ENCODE results near the gene FBXW8. TPM values are rescaled to one million over a fixed set of nuclear protein-coding genes. Genes with fewer than 3 reads are reported as not detected.

FBXW8 gene
- total RNA-seq, 4 donors from 2014 or later, result 7.8 to 29.9 (median 10.3) TPM

DNA sequence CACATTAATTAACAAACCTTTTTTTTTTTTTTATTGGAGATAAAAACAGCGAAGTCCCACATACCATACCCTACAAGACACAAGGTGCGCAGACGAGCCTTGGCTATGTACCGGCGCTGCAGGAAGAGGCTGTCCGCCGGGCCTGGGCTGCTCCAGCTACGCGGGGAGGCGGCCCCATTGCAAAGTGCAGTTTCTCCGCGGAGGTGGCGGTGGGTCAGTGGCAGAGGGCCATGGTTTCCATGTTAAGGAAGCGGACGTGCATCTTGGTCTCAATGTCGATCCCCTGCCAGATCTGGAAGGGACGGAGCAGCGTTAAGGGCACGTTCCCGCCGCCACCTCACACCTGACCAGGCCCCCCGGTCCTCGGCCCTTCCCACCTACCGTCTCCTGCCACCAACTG is 128.2 kb downstream of the FBXW8 start:
- intact Hi-C loops (cut with DNase I; ENCODE audit: low total_unique reads), result loop anchor here (5.0 kb wide), 1 partner anchor 1943 kb away; the partner anchor contains the start of gene SRRM4
- 92% methylated on average over 24 of the region's 24 CpGs; no CpG with 5 or more reads in 1 of the 2 donors for WGBS, 2 donors (ENCODE audit: low coverage in 1 of 2)
- peaks cover 13% of the 10 kb centered on the region for H3K27me3 ChIP-seq

DNA sequence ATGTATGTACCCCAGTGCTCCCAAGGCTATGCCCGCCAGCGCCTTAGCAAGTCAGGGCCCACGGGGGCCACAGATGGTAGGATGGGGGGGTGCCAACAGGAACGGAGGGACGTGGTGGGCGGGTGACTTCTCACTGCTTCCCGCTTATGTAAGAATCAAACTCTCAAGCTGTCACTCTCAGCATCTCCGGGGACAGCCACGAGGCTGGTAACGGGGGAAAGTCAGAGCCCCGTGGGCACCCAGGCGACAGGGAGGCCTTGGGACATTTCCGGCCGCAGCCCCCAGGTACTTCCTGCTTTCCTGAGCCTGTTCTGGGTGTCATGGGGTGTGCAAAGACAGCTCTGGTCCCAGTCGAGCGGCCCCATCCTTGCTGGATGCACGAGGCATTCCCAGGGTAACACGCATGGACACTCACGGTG is 129.2 kb downstream of the FBXW8 start:
- Histone ChIP-seq H3K4me3 (no peak overlapping the region), H3K27me3 (peaks cover 18% of the 10 kb centered on the region), H3K9me3 (no peaks in the 10 kb centered on the region), H3K4me1 (no peaks in the 10 kb centered on the region), H3K36me3 (no peaks in the 10 kb centered on the region), H3K27ac (no peak overlapping the region)
- TF ChIP-seq POLR2AphosphoS5 (IDR thresholded peaks at IDR 0.05), result no peak
- in situ Hi-C loops (cut with MboI; ENCODE audit: low pct_ligation_motif_present in 1 of 4, low pct_unique_long_range_greater_than_20kb in 1 of 4, low sequenced_read_pairs in 3 of 4) (no loop called here), intact Hi-C loops (cut with DNase I; ENCODE audit: low total_unique reads) (loop anchor here (5.0 kb wide), 1 partner anchor 1942 kb away; the partner anchor contains the start of gene SRRM4)
- 90% methylated on average over 19 of the region's 19 CpGs; no CpG with 5 or more reads in 1 of the 2 donors for WGBS, 2 donors (ENCODE audit: low coverage in 1 of 2)
- no peak for DNase-seq

More for the DNA sequence above, 128.2 kb downstream of the FBXW8 start:
- no peaks in the 10 kb centered on the region for H3K9me3 ChIP-seq
- in situ Hi-C loops (cut with MboI; ENCODE audit: low pct_ligation_motif_present in 1 of 4, low pct_unique_long_range_greater_than_20kb in 1 of 4, low sequenced_read_pairs in 3 of 4), result no loop called here
- H3K36me3 ChIP-seq, result no peaks in the 10 kb centered on the region
- no peak for DNase-seq
- H3K27ac ChIP-seq, result no peak overlapping the region
- no peak overlapping the region for H3K4me3 ChIP-seq
- TF ChIP-seq EP300 (IDR thresholded peaks at IDR 0.05; ENCODE audit: low read depth) (no peak), POLR2A (IDR thresholded peaks at IDR 0.05) (no peak), POLR2AphosphoS5 (IDR thresholded peaks at IDR 0.05) (no peak)
- TF ChIP-seq, protein P1, sequence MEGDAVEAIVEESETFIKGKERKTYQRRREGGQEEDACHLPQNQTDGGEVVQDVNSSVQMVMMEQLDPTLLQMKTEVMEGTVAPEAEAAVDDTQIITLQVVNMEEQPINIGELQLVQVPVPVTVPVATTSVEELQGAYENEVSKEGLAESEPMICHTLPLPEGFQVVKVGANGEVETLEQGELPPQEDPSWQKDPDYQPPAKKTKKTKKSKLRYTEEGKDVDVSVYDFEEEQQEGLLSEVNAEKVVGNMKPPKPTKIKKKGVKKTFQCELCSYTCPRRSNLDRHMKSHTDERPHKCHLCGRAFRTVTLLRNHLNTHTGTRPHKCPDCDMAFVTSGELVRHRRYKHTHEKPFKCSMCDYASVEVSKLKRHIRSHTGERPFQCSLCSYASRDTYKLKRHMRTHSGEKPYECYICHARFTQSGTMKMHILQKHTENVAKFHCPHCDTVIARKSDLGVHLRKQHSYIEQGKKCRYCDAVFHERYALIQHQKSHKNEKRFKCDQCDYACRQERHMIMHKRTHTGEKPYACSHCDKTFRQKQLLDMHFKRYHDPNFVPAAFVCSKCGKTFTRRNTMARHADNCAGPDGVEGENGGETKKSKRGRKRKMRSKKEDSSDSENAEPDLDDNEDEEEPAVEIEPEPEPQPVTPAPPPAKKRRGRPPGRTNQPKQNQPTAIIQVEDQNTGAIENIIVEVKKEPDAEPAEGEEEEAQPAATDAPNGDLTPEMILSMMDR (IDR thresholded peaks at IDR 0.05), result no peak
- no peaks in the 10 kb centered on the region for H3K4me1 ChIP-seq

DNA sequence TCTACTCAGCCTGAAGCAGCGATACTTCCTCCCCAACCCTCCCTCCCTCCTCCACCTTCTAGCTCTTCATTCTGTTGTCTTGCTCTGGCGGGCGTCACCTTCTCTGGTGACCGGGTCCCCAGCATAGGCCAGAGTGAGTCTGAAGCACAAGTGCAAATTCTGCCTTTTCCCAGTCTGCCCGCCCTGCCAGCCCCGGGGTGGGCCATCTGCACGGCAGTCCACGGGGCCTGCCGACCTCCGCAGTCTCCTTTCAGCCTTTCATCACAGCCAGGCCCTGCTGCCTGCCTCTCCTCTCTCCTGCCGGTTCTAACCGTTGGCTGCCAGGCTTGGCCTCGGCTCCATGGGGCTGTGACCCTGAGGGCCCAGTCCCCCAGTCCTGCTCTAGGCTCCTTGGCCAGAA is 129.7 kb downstream of the FBXW8 start:
- no peak for TF ChIP-seq EP300 (IDR thresholded peaks at IDR 0.05; ENCODE audit: low read depth)
- TF ChIP-seq POLR2AphosphoS5 (IDR thresholded peaks at IDR 0.05), result no peak
- TF ChIP-seq, protein P1 (IDR thresholded peaks at IDR 0.05), result no peak
- no peak for TF ChIP-seq POLR2A (IDR thresholded peaks at IDR 0.05)
- no peak overlapping the region for H3K27ac ChIP-seq
- WGBS, 2 donors (ENCODE audit: low coverage in 1 of 2), result 80 to 87% methylated on average over 2 to 13 of the region's 13 CpGs
- no peak for DNase-seq
- H3K9me3 ChIP-seq, result no peaks in the 10 kb centered on the region
- H3K36me3 ChIP-seq, result no peaks in the 10 kb centered on the region
- no peaks in the 10 kb centered on the region for H3K4me1 ChIP-seq
- no peak overlapping the region for H3K4me3 ChIP-seq
- H3K27me3 ChIP-seq, result peaks cover 12% of the 10 kb centered on the region
- in situ Hi-C loops (cut with MboI; ENCODE audit: low pct_ligation_motif_present in 1 of 4, low pct_unique_long_range_greater_than_20kb in 1 of 4, low sequenced_read_pairs in 3 of 4) (no loop called here), intact Hi-C loops (cut with DNase I; ENCODE audit: low total_unique reads) (no loop called here)

DNA sequence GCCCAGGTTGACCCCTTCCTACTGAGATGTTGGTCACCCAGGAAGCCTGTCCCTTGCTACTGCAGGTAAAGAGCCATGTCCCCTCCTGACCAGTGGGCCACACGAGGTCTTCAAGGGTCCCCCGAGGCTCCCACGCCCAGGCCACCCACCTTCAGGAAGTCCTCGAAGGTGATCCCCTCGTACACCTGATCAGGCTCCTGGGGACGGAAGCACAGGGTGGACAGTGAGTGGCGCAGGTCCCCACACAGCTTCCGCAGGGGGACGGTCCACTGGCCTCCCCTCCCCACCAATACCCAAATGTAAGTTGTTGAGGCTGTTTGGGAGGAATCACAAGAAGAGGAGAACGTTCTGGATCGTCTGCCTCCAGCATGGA is 131.0 kb downstream of the FBXW8 start:
- Histone ChIP-seq H3K9me3 (no peaks in the 10 kb centered on the region), H3K27me3 (peaks cover 9% of the 10 kb centered on the region), H3K36me3 (no peaks in the 10 kb centered on the region), H3K4me1 (no peaks in the 10 kb centered on the region), H3K27ac (no peak overlapping the region), H3K4me3 (no peak overlapping the region)
- intact Hi-C loops (cut with DNase I; ENCODE audit: low total_unique reads), result no loop called here
- no peak for DNase-seq
- in situ Hi-C loops (cut with MboI; ENCODE audit: low pct_ligation_motif_present in 1 of 4, low pct_unique_long_range_greater_than_20kb in 1 of 4, low sequenced_read_pairs in 3 of 4), result no loop called here
- WGBS, 2 donors (ENCODE audit: low coverage in 1 of 2), result 90% methylated on average over 11 of the region's 11 CpGs; no CpG with 5 or more reads in 1 of the 2 donors
- no peak for TF ChIP-seq EP300 (IDR thresholded peaks at IDR 0.05; ENCODE audit: low read depth)
- TF ChIP-seq, protein P1 (IDR thresholded peaks at IDR 0.05), result no peak
- TF ChIP-seq POLR2AphosphoS5 (IDR thresholded peaks at IDR 0.05), result no peak
- TF ChIP-seq POLR2A (IDR thresholded peaks at IDR 0.05), result no peak

Measured in transverse colon (tissue), 4 donors.